HCT116 (cell line): ENCODE data around the gene LCMT2. TPM values are rescaled to one million over a fixed set of nuclear protein-coding genes. Genes with fewer than 3 reads are reported as not detected.

Experiments
- ATAC-seq: fragments of 200-7000 bp; cut with Tn5 transposase; 2 replicates; pipeline ENCODE4 v1.9.1; 2020; ENCODE audit warnings: mild to moderate bottlenecking, moderate library complexity
- BruUV-seq: library from RNA; stranded (reverse); fragments of 400-500 nt; replicated peaks from 2 replicates; lab custom pipeline; 2021; lab: Mats Ljungman, UMichigan
- CTCF ChIA-PET: fragments of 300-600 bp; sonication (Branson Sonifier 250); formaldehyde crosslinking; loops from one replicate; lab custom pipeline; 2021; ENCODE audit warnings: antibody characterized with exemption; lab: Charles Lee
- POLR2A ChIA-PET: fragments of 300-600, 350-600 bp; sonication (Branson Sonifier 250); formaldehyde crosslinking; loops from one replicate; lab custom pipeline; 2021; ENCODE audit warnings: antibody characterized with exemption; lab: Charles Lee
- RAD21 ChIA-PET, 2 experiments: fragments of 300-600 bp; sonication (Branson Sonifier 250); formaldehyde crosslinking; loops; one replicate each; lab custom pipeline; 2023; ENCODE audit warnings: low total read pairs in 2 of 2; ENCODE audit not compliant: uncharacterized antibody in 2 of 2, unreplicated experiment in 2 of 2, low non-redundant PET in 1 of 2; lab: Charles Lee
- DNase-seq: peaks from one replicate; pipeline ENCODE4 v3.0.0-alpha.2; 2010; ENCODE audit warnings: low read depth, low spot score
- H2AFZ ChIP-seq: fragments of 200-600 bp; shearing (Covaris generic), sonication (generic); 2 replicates; pipeline ENCODE4 v1.6.1; 2017; ENCODE audit warnings: low read depth, mixed run types, mixed read lengths, antibody characterized with exemption, low read length; ENCODE audit not compliant: poor library complexity, severe bottlenecking
- H3K27ac ChIP-seq: 2 replicates; pipeline ENCODE4 v1.5.1; 2012; ENCODE audit warnings: low read depth, low read length
- H3K27me3 ChIP-seq: fragments of 200-600 bp; sonication (generic); 2 replicates; pipeline ENCODE4 v1.6.1; 2016; ENCODE audit warnings: mixed run types, low read length, mixed read lengths; ENCODE audit not compliant: insufficient read depth
- H3K36me3 ChIP-seq, 2 experiments: fragments of 200-500 bp in 1 of 2; fragments of 200-600 bp in 1 of 2; sonication (Bioruptor generic) in 1 of 2; sonication (generic) in 1 of 2; 2 replicates each; pipeline versions ENCODE4 v1.5.1 to v1.6.1; 2014 to 2016; ENCODE audit warnings: low read length in 2 of 2, inconsistent platforms in 1 of 2, mixed read lengths in 1 of 2, mixed run types in 1 of 2; ENCODE audit not compliant: insufficient read depth in 2 of 2, control insufficient read depth in 1 of 2
- H3K4me1 ChIP-seq, 2 experiments: fragments of 200-600 bp in 1 of 2; sonication (generic) in 1 of 2; 2 replicates each; pipeline versions ENCODE4 v1.5.1 to v1.6.1; 2012 to 2017; ENCODE audit warnings: low read length in 2 of 2, inconsistent platforms in 1 of 2, mild to moderate bottlenecking in 1 of 2, mixed read lengths in 1 of 2, mixed run types in 1 of 2, moderate library complexity in 1 of 2; ENCODE audit not compliant: insufficient read depth in 2 of 2, control insufficient read depth in 1 of 2
- H3K4me2 ChIP-seq: fragments of 200-600 bp; sonication (generic); 2 replicates; pipeline ENCODE4 v1.6.1; 2017; ENCODE audit warnings: mixed run types, low read length, mixed read lengths
- H3K4me3 ChIP-seq, 2 experiments: fragments of 200-600 bp in 1 of 2; sonication (generic) in 1 of 2; replicated peaks in 1 of 2; 2 replicates each; pipeline ENCODE4 v1.5.1; 2011 to 2016; ENCODE audit warnings: low read length in 2 of 2, control low read depth in 1 of 2, low read depth in 1 of 2, mild to moderate bottlenecking in 1 of 2, mixed read lengths in 1 of 2, mixed run types in 1 of 2
- H3K79me2 ChIP-seq: fragments of 200-600 bp; sonication (generic); 2 replicates; pipeline ENCODE4 v1.6.1; 2017; ENCODE audit warnings: mild to moderate bottlenecking, mixed run types, low read length, moderate library complexity, mixed read lengths; ENCODE audit not compliant: insufficient read depth
- H3K9ac ChIP-seq: fragments of 200-600 bp; sonication (generic); 2 replicates; pipeline ENCODE4 v1.6.1; 2016; ENCODE audit warnings: low read length, mixed read lengths
- H3K9me2 ChIP-seq: fragments of 200-600 bp; sonication (generic), shearing (Covaris generic); 2 replicates; pipeline ENCODE4 v1.6.1; 2017; ENCODE audit warnings: mixed run types, mild to moderate bottlenecking, moderate library complexity; ENCODE audit not compliant: insufficient read depth
- H3K9me3 ChIP-seq, 2 experiments: fragments of 200-500 bp in 1 of 2; fragments of 200-600 bp in 1 of 2; sonication (Bioruptor generic) in 1 of 2; sonication (generic) in 1 of 2; 2 replicates each; pipeline ENCODE4 v1.6.1; 2014 to 2017; ENCODE audit warnings: low read length in 2 of 2, mixed read lengths in 2 of 2, inconsistent platforms in 1 of 2, low read depth in 1 of 2, mild to moderate bottlenecking in 1 of 2, mixed run types in 1 of 2, moderate library complexity in 1 of 2; ENCODE audit not compliant: control insufficient read depth in 1 of 2, insufficient read depth in 1 of 2
- H4K20me1 ChIP-seq: fragments of 200-600 bp; sonication (generic), shearing (Covaris generic); 2 replicates; pipeline ENCODE4 v1.6.1; 2017; ENCODE audit warnings: mixed run types, mild to moderate bottlenecking, moderate library complexity; ENCODE audit not compliant: insufficient read depth
- ATF3 ChIP-seq: IDR thresholded peaks from 2 replicates; pipeline ENCODE4 v1.6.1; 2012
- CBX3 ChIP-seq: IDR thresholded peaks from 2 replicates; pipeline ENCODE4 v1.6.1; 2012; ENCODE audit warnings: low read depth
- CEBPB ChIP-seq: IDR thresholded peaks from 2 replicates; pipeline ENCODE4 v1.6.1; 2012; ENCODE audit warnings: low read depth
- EGR1 ChIP-seq: IDR thresholded peaks from 2 replicates; pipeline ENCODE4 v1.6.1; 2012; ENCODE audit warnings: low read depth
- EZH2 ChIP-seq: fragments of 200-600 bp; sonication (generic); IDR thresholded peaks from 2 replicates; pipeline ENCODE4 v1.6.1; 2017; ENCODE audit warnings: antibody characterized with exemption, mixed run types
- MAX ChIP-seq: IDR thresholded peaks from 2 replicates; pipeline ENCODE4 v1.6.1; 2012
- POLR2A ChIP-seq: IDR thresholded peaks from 2 replicates; pipeline ENCODE4 v1.7.0; 2011; ENCODE audit warnings: borderline replicate concordance; ENCODE audit not compliant: insufficient read depth, insufficient read length; ENCODE audit errors: extremely low read depth
- POLR2AphosphoS5 ChIP-seq: IDR thresholded peaks from 2 replicates; pipeline ENCODE4 v1.6.1; 2011; ENCODE audit warnings: mild to moderate bottlenecking, low read depth, low read length, moderate library complexity
- RAD21 ChIP-seq: IDR thresholded peaks from 2 replicates; pipeline ENCODE4 v1.6.1; 2012; ENCODE audit warnings: low read depth, mild to moderate bottlenecking
- REST ChIP-seq: IDR thresholded peaks from 2 replicates; pipeline ENCODE4 v1.6.1; 2012; ENCODE audit warnings: low read depth
- SIN3A ChIP-seq: IDR thresholded peaks from 2 replicates; pipeline ENCODE4 v1.6.1; 2012; ENCODE audit warnings: low read depth
- SRF ChIP-seq: IDR thresholded peaks from 2 replicates; pipeline ENCODE4 v1.6.1; 2012; ENCODE audit warnings: low read depth
- YY1 ChIP-seq: IDR thresholded peaks from 2 replicates; pipeline ENCODE4 v1.6.1; 2011; ENCODE audit warnings: low read length, low read depth, moderate library complexity, mild to moderate bottlenecking; ENCODE audit not compliant: insufficient replicate concordance; ENCODE audit errors: extremely low read depth
- ZFX ChIP-seq: fragments of 450-650 bp; IDR thresholded peaks from 2 replicates; pipeline ENCODE4 v1.6.1; 2017
- ZNF274 ChIP-seq: fragments of 200-500 bp; sonication (Bioruptor generic); IDR thresholded peaks from 2 replicates; pipeline ENCODE4 v1.6.1; 2014; ENCODE audit warnings: mild to moderate bottlenecking, low read depth, low read length, inconsistent platforms
- intact Hi-C: fragments of 100-400 bp; cut with micrococcal nuclease; formaldehyde crosslinking; loops from 2 replicates; pipeline ENCODE4 v1.10.0; 2022
- total RNA-seq: library from RNA; stranded (reverse); gene quantifications from one replicate; pipeline ENCODE4 v1.2.1, GENCODE V29; 2021; ENCODE audit not compliant: unreplicated experiment
- TF ChIP-seq, protein P1 (sequence below): IDR thresholded peaks from 2 replicates; pipeline ENCODE4 v1.6.1; 2011; ENCODE audit warnings: mild to moderate bottlenecking, low read length, moderate library complexity; ENCODE audit not compliant: insufficient replicate concordance; ENCODE audit errors: extremely low read depth

The LCMT2 gene
- total RNA-seq, 1 experiment from 2014 or later: 4.7 TPM

DNA sequence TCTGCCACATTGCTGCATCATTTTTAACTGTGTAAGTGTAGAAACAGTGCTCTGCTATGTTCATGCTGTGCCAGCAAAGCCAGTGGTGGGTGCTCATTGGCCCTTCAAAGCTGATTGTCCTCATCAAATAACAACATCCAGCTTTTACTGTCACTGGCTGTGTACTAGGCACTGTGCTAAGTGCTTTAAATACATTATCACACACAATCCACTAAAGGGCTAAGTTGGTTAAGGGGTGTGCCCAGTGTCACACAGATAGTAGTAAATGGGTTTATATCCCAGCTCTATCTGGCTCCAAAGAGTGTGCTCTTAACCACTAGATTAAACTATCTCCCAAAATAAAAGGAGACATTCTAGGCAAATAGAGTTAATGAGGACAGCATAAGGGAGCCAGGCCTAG lies 48.2 kb upstream of the LCMT2 start:
- intact Hi-C loops: no loop called here
- peaks cover 27 to 51% of the 10 kb centered on the region in 2 experiments for H3K36me3 ChIP-seq
- POLR2A ChIA-PET: no interaction called here

More for the DNA sequence above, 48.2 kb upstream of the LCMT2 start:
- no TSS peak for BruUV-seq
- ATAC-seq: no peak
- TF ChIP-seq POLR2AphosphoS5 (no peak), REST (no peak), EZH2 (no peak), ZNF274 (no peak), RAD21 (no peak), EGR1 (no peak), MAX (no peak), ZFX (no peak), YY1 (no peak), SRF (no peak), ATF3 (no peak), CEBPB (no peak), POLR2A (no peak), SIN3A (no peak), CBX3 (no peak)
- TF ChIP-seq, protein P1, sequence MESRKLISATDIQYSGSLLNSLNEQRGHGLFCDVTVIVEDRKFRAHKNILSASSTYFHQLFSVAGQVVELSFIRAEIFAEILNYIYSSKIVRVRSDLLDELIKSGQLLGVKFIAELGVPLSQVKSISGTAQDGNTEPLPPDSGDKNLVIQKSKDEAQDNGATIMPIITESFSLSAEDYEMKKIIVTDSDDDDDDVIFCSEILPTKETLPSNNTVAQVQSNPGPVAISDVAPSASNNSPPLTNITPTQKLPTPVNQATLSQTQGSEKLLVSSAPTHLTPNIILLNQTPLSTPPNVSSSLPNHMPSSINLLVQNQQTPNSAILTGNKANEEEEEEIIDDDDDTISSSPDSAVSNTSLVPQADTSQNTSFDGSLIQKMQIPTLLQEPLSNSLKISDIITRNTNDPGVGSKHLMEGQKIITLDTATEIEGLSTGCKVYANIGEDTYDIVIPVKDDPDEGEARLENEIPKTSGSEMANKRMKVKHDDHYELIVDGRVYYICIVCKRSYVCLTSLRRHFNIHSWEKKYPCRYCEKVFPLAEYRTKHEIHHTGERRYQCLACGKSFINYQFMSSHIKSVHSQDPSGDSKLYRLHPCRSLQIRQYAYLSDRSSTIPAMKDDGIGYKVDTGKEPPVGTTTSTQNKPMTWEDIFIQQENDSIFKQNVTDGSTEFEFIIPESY: no peak
- Histone ChIP-seq H4K20me1 (peaks cover 5% of the 10 kb centered on the region; the same call in 1 of the 2 replicates), H3K79me2 (peaks cover 37% of the 10 kb centered on the region), H3K4me3 (no peak overlapping the region), H2AFZ (no peak overlapping the region), H3K4me2 (no peak overlapping the region), H3K9me3 (no peaks in the 10 kb centered on the region), H3K9ac (no peak overlapping the region), H3K4me1 (no peaks in the 10 kb centered on the region), H3K27ac (no peak overlapping the region), H3K27me3 (no peaks in the 10 kb centered on the region), H3K9me2 (no peaks in the 10 kb centered on the region)
- RAD21 ChIA-PET: no interaction called here
- CTCF ChIA-PET: no interaction called here
- no peak for DNase-seq
